ENCODE data around the gene HSD3B2. TPM values are rescaled to one million over a fixed set of nuclear protein-coding genes. Genes with fewer than 3 reads are reported as not detected.
A peak's percentile ranks its signal among the peaks of the same experiment; 100 is the strongest.

The HSD3B2 gene
- 0.83 TPM for total RNA-seq

- DNase-seq (ENCODE audit: low spot score) (no peak), ATAC-seq (no peak)
Measured at GRCh38 chr1:119414950-119415349, at the start of gene HSD3B2. HSD3B2 (plus strand) TSS chr1:119415150; CDS start chr1:119415420, 270 bp downstream.

DNA sequence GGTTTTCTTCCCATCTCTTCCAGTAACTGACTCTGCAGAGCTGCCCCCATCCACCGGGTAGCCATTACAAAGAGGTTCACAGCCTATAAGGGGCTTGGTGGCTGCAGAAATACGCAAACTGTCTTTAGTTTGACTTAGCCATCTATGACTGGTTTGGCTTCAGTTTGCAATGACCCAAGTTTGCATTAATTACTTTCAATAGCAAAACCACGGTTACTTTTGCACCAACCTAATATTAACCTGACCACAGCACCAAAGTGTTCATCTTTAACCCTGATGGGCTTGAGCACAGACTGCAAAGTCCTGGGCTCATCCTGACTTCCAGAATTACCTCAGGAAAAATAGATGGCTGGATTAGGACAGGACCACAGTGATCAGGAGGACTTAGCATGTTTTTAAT is 48.5 kb upstream of the HSD3B2 start:
- ATAC-seq = no peak

DNA sequence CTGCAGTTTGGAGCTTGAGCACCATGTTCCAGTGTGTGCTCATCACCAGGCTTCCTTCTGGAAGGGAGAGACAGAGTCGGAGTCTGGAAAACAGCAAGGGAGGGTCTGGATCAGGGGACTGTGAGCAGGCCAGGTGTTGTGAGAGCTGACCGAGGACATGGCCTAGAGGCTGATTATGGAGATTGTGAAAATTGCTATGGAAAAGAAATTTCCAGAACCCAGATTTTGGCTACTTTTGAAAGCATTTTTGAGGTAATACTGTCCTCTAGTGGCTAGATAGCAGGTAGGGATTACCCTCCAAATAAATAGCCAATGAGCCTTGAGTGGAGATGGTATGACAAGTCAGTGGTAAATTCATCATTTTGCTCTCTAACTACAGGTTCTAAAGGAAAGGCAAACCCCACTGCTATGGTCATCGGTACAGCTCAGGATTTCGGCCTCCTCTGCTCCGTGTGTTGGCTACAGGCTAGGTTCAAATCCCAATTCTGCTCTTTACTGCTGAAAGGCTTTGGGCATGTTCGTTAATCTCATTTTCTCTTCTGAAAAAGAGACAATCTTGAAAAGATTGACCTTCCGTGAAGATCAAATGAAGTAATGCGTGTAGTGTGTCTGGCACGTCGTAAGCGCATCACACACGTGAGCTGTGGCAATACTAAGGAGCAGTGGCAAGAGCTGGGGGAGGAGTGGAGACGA is 47.4 kb upstream of the HSD3B2 start:
- ATAC-seq = peak; percentile 51
- no peak for DNase-seq (ENCODE audit: low spot score)

More for the DNA sequence above, 48.5 kb upstream of the HSD3B2 start:
- no peak for DNase-seq (ENCODE audit: low spot score)

- ATAC-seq (peak; percentile 61), DNase-seq (ENCODE audit: low spot score) (peak; percentile 82)
Measured at GRCh38 chr1:119368554-119368953, 46.4 kb upstream of the HSD3B2 start, which contains the start of gene HAO2. HAO2 (plus strand) TSS chr1:119368785; CDS start chr1:119381086, 12,301 bp downstream.

DNA sequence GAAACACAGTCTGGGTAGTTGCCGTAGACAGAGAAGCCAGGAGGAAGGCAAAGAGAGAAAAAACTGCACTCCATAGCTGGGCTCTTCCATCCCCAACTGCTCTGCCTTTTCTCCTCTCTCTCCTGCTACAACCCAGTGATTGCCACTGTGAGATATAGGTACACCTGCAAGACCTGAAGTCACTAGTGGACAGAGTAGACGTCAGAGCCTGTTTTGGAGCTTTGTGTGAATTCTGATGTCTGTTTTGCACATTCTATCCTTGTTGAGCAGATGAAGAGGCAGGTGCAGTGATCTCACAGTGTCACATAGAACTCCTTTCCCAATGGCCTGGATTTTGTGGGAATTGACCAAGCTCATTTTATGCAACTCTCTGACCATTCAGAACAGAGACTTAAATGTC is 44.2 kb upstream of the HSD3B2 start:
- no peak for DNase-seq (ENCODE audit: low spot score)
- no peak for ATAC-seq

DNA sequence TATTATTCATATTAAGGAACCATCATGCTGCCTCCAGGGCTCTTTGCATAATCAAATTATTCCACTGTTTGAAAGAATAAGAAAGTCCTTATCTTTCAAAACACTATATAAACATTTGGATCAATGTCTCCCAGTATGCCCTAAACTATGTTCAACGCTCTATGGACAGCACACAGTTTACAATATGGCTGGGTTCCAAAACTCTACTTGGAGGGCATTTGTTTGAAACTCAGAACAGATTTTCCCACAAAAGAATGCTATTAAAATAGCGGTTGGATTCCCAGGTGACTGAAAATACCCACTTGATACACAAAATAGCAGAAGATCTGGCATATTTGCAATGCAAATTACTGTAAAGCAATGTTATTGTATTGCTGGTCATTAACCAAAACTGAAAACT is 43.1 kb upstream of the HSD3B2 start:
- DNase-seq (ENCODE audit: low spot score) = no peak
- peak; percentile 9 for ATAC-seq

DNA sequence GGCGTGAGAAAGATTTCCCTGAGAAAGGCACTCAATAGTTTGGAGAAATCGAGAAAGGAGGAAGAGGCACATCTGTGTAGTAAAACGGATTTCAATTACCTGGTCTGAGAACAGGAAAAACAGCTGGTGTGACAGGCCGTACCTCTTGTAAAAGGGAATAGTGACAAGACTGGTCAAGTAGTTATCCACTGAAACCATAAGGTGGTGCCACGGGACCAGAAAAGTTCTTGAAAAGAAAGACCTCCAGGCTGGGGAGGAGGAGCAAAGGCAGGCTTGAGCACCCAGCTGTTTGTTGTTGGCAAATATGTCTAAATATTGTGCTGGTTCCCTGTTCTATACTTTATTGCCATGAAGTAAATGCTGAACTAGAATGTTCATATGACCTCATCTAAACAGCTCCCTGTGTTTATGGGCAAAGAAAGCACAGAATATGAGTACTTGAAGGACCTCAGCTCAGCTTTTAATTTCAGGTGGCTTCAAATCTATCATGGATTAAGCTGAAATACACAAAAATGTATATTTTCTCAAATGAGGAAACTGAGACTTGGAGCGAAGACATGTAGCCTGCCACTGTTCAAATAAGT is 42.4 kb upstream of the HSD3B2 start:
- ATAC-seq = peak; percentile 58

GRCh38 chr1:119373465-119373864 is 41.5 kb upstream of the HSD3B2 start:
- DNase-seq (ENCODE audit: low spot score) = no peak
- ATAC-seq = no peak

More for the DNA sequence above, 42.4 kb upstream of the HSD3B2 start:
- peak; percentile 53 for DNase-seq (ENCODE audit: low spot score)

DNA sequence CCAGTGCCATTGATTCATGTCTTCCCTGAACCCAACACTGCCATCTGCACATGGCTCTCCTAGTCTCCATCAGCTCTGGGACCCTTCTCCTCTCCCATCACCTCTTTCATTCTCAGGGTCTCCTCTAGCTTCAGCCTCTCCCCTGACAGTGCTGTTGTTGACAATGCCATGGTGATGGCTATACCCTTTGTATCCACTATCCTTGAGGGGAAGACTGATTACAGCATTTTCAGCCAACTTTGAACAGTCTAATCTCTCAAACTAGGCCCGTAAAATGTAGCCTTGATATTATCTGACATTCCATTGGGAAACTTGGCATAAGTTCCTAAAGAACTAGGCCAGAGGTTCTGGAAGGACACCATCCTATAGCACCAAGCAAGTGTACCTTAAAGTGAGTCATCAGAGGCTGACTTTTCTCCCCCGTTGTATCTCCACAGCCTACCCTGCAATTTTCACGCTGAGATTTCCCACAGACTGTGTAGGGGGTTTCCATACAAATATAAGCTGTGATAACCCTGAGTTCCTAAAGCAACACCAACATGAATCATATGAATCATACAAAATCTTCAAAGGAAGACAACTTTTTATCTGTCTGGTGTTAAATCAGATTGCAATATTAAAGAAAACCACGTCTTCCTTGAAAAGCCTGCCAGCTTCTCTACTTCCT is 40.6 kb upstream of the HSD3B2 start:
- DNase-seq (ENCODE audit: low spot score) = no peak
- ATAC-seq = peak; percentile 4

GRCh38 chr1:119375366-119375765 is 39.6 kb upstream of the HSD3B2 start:
- ATAC-seq = no peak

GRCh38 chr1:119376594-119376993 is 38.4 kb upstream of the HSD3B2 start:
- peak; percentile 53 for ATAC-seq
- DNase-seq (ENCODE audit: low spot score) = peak; percentile 79

More at GRCh38 chr1:119375366-119375765, 39.6 kb upstream of the HSD3B2 start:
- DNase-seq (ENCODE audit: low spot score) = no peak

- peak; percentile 7 for ATAC-seq
- DNase-seq (ENCODE audit: low spot score) = peak; percentile 55
Measured at GRCh38 chr1:119377594-119377993, 37.4 kb upstream of the HSD3B2 start.

GRCh38 chr1:119379117-119379516 is 35.8 kb upstream of the HSD3B2 start:
- ATAC-seq (peak; percentile 64), DNase-seq (ENCODE audit: low spot score) (peak; percentile 69)

DNA sequence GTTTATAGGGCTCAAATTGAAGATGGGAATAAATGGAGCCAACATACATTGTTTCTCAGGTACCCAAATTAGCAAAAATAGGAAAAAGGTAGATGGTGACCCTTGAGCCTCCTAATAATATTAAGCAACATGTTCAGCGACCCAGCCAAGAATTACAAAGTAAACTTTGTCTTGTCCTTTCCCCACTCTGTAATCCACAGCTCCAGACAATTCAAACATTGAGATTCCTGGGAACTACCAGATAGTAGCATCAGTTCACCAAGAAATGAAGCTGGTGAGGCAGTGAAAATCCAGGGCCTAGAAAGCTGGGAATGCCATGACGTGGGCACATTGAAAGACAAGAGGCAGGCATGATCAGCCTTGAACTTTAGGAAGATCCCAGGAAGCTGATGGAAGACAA is 34.6 kb upstream of the HSD3B2 start:
- ATAC-seq = peak; percentile 55
- peak; percentile 49 for DNase-seq (ENCODE audit: low spot score)

DNA sequence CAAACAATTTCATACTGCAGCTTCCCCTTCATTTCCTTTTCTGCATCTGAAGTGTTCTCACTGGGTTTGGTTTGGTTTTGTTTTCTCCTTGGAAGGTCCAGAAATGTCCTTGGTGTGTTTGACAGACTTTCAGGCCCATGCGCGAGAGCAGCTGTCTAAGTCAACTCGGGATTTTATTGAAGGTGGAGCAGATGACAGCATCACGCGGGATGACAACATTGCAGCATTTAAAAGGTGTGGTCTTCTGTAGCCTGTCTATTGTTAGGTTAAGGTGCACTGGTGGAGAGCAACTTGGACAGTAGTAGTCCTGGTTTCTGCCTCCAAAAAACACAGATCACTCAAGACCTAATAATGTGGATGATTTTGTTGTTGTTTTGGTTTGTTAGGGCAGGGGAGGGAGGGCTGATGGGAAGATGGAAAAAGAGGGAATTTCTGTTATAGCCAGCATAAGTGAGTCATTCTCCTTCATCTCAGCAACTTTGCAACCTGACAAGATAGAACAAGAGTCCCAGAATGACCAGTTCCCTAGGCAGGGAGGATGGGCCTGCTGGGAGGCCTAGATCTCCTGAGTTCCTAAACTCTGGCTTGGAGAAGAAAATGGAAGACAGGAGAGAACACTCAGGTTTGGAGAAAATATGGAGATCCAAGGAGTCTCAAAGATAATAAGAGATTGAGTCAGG is 33.8 kb upstream of the HSD3B2 start:
- ATAC-seq (peak; percentile 32), DNase-seq (ENCODE audit: low spot score) (peak; percentile 52)

GRCh38 chr1:119384591-119384990 is 30.4 kb upstream of the HSD3B2 start:
- ATAC-seq (peak; percentile 1), DNase-seq (ENCODE audit: low spot score) (no peak)

GRCh38 chr1:119385650-119386049 is 29.3 kb upstream of the HSD3B2 start:
- ATAC-seq (peak; percentile 38), DNase-seq (ENCODE audit: low spot score) (no peak)

DNA sequence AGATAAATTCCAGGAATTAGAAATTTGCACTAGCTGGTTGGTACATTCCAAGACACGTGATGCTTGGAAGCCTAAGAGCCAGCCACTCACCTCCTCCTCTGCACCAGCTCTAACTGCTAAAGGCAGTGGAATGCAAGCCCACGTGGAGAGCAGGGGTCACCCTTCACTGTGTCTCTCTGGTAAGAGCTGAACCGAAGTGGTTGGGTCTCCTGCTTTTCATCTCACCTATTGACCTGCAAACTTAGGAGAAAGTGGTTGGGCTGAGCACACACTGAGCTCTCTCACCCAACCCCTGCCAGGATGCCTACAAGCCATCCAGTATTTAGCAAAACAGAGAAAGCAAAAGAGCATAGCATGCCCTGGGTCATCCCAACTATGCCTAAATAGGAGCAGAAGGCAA is 27.1 kb upstream of the HSD3B2 start:
- DNase-seq (ENCODE audit: low spot score) = no peak

GRCh38 chr1:119388450-119388849 is 26.5 kb upstream of the HSD3B2 start:
- DNase-seq (ENCODE audit: low spot score) (no peak), ATAC-seq (peak; percentile 60)

More for the DNA sequence above, 27.1 kb upstream of the HSD3B2 start:
- ATAC-seq = peak; percentile 41

- DNase-seq (ENCODE audit: low spot score) (no peak), ATAC-seq (peak; percentile 11)
Measured at GRCh38 chr1:119390526-119390925, 24.4 kb upstream of the HSD3B2 start.

DNA sequence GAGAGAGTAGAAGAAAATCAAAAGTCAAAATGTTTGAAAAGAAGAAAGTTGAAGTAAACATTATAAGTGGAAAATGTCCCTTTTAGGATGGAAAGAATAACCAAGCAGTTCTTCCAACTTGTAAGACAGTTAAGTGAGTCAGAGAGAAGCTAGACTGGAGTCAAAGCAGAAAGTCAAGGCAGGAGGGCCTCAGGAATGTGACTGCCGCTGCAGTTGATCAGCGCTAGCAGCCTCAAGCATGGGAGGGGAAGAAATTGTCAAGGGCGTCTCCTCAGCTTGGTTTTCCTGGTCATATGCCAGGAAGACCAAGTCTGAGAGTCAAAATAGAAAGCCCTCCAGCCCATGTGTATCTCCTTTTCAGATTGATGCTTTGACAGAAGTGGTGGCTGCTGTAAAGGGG is 23.2 kb upstream of the HSD3B2 start:
- no peak for DNase-seq (ENCODE audit: low spot score)
- no peak for ATAC-seq
